Activated B cell treated with CpG ODN at 0.5 μM for 24 hours (primary cell): Measurements from ENCODE around the gene AAMDC. TPM values are rescaled to one million over a fixed set of nuclear protein-coding genes. Genes with fewer than 3 reads are reported as not detected.
"Not testable (repeated sequence)": the region's sequence is repeated elsewhere in the genome, so short reads cannot be mapped to it uniquely, and the experiment has no call there.

Source experiments
- ATAC-seq: fragments of 200-7000 bp; cut with Tn5 transposase; one replicate; pipeline ENCODE4 v1.10.0; 2021; ENCODE audit warnings: low read depth, mild to moderate bottlenecking, moderate library complexity
- CTCF ChIA-PET: fragments of 350-600 bp; sonication (Branson Sonifier 250); formaldehyde crosslinking; loops from one replicate; lab custom pipeline; 2021; ENCODE audit warnings: antibody characterized with exemption; lab: Charles Lee
- POLR2A ChIA-PET: fragments of 350-600 bp; sonication (Branson Sonifier 250); formaldehyde crosslinking; loops from one replicate; lab custom pipeline; 2021; ENCODE audit warnings: antibody characterized with exemption; lab: Charles Lee
- DNase-seq: peaks from one replicate; pipeline ENCODE4 v3.0.0; 2022
- H3K27ac Mint-ChIP-seq: one replicate; pipeline ENCODE4 v1.8.0; 2020; ENCODE audit warnings: mixed read lengths
- H3K27me3 Mint-ChIP-seq: one replicate; pipeline ENCODE4 v1.8.0; 2021; ENCODE audit warnings: mixed read lengths
- H3K36me3 Mint-ChIP-seq: one replicate; pipeline ENCODE4 v1.8.0; 2021; ENCODE audit warnings: low read depth, mixed read lengths
- H3K4me1 Mint-ChIP-seq: one replicate; pipeline ENCODE4 v1.8.0; 2021; ENCODE audit warnings: mixed read lengths
- H3K4me3 Mint-ChIP-seq: one replicate; pipeline ENCODE4 v1.8.0; 2020; ENCODE audit warnings: mild to moderate bottlenecking, mixed read lengths
- H3K9me3 Mint-ChIP-seq: one replicate; pipeline ENCODE4 v1.8.0; 2020; ENCODE audit warnings: mixed read lengths
- CTCF ChIP-seq: fragments of 200-600 bp; IDR thresholded peaks from one replicate; pipeline ENCODE4 v1.8.0; 2022; ENCODE audit warnings: antibody characterized with exemption, mild to moderate bottlenecking
- intact Hi-C: fragments of 100-400 bp; cut with micrococcal nuclease; formaldehyde crosslinking; loops from one replicate; pipeline ENCODE4 v1.15.1; 2024
- total RNA-seq: library from RNA; stranded (reverse); gene quantifications from 2 replicates; pipeline ENCODE4 v1.2.3, GENCODE V29; 2022

Gene AAMDC
- total RNA-seq, 1 donor from 2014 or later = 3.8 TPM

GRCh38 chr11:77819411-77819920 is 1.5 kb upstream of the AAMDC start:
- no peaks in the 10 kb centered on the region for H3K27me3 Mint-ChIP-seq
- POLR2A ChIA-PET = interaction anchor here (1.0 to 3.7 kb wide), 3 partner anchors 175 to 755 kb away, joined by 3 to 23 read pairs (median 6); partner anchors contain the start of genes ALG8 and INTS4
- CTCF ChIA-PET = interaction anchor here (1.0 kb wide), 1 partner anchor 176 kb away, joined by 3 read pairs; no protein-coding TSS in a partner anchor
- no peak for TF ChIP-seq CTCF
- H3K9me3 Mint-ChIP-seq = peaks cover 3% of the 10 kb centered on the region
- peaks cover 43% of the 10 kb centered on the region for H3K4me1 Mint-ChIP-seq
- peak; percentile 69 for DNase-seq
- peak overlapping the region; percentile 91 for H3K27ac Mint-ChIP-seq
- peak overlapping the region; percentile 97 for H3K4me3 Mint-ChIP-seq
- ATAC-seq = peak; percentile 59
- intact Hi-C loops = loop anchor here (1.0 to 5.0 kb wide), 2 partner anchors 37 to 182 kb away; partner anchors contain the start of gene CLNS1A
- H3K36me3 Mint-ChIP-seq = peaks cover 15% of the 10 kb centered on the region

- intact Hi-C loops = loop anchor here (1.0 to 10.0 kb wide), 8 partner anchors 38 to 775 kb away; partner anchors contain the start of genes ALG8, CLNS1A, INTS4 and KCTD21
- POLR2A ChIA-PET = interaction anchor here (1.0 to 3.7 kb wide), 3 partner anchors 175 to 754 kb away, joined by 3 to 23 read pairs (median 6); partner anchors contain the start of genes ALG8 and INTS4
- Mint-ChIP-seq H3K27ac (peak overlapping the region; percentile 93), H3K4me1 (peaks cover 39% of the 10 kb centered on the region), H3K9me3 (no peaks in the 10 kb centered on the region), H3K4me3 (peak overlapping the region; percentile 97), H3K27me3 (no peaks in the 10 kb centered on the region), H3K36me3 (peaks cover 15% of the 10 kb centered on the region)
- ATAC-seq (peak; percentile 1), DNase-seq (no peak)
- CTCF ChIA-PET = interaction anchor here (1.0 kb wide), 1 partner anchor 175 kb away, joined by 3 read pairs; no protein-coding TSS in a partner anchor
- no peak for TF ChIP-seq CTCF
Measured at GRCh38 chr11:77819921-77820564, 901 bp upstream of the AAMDC start.

GRCh38 chr11:77821349-77821851 is 456 bp downstream of the AAMDC start:
- no peak for ATAC-seq
- peak; percentile 17 for DNase-seq
- Mint-ChIP-seq H3K4me3 (peak overlapping the region; percentile 97), H3K27me3 (no peaks in the 10 kb centered on the region), H3K9me3 (no peaks in the 10 kb centered on the region), H3K27ac (peak overlapping the region; percentile 93), H3K36me3 (peaks cover 15% of the 10 kb centered on the region), H3K4me1 (peaks cover 32% of the 10 kb centered on the region)
- no peak for TF ChIP-seq CTCF
- CTCF ChIA-PET = no interaction called here
- POLR2A ChIA-PET = interaction anchor here (3.7 kb wide), 1 partner anchor 173 kb away, joined by 23 read pairs; the partner anchor contains the start of gene INTS4
- intact Hi-C loops = loop anchor here (2.0 to 10.0 kb wide), 3 partner anchors 316 to 777 kb away; partner anchors contain the start of genes ALG8 and NARS2

GRCh38 chr11:77822126-77822525 is 1.2 kb downstream of the AAMDC start:
- DNase-seq, H3K4me3 Mint-ChIP-seq, H3K27ac Mint-ChIP-seq, H3K9me3 Mint-ChIP-seq, ATAC-seq, CTCF ChIA-PET, H3K27me3 Mint-ChIP-seq: not testable (repeated sequence)
- Mint-ChIP-seq H3K36me3 (peaks cover 15% of the 10 kb centered on the region), H3K4me1 (peaks cover 26% of the 10 kb centered on the region)
- POLR2A ChIA-PET = interaction anchor here (3.7 kb wide), 1 partner anchor 173 kb away, joined by 23 read pairs; the partner anchor contains the start of gene INTS4
- intact Hi-C loops = loop anchor here (5.0 to 10.0 kb wide), 2 partner anchors 315 to 777 kb away; partner anchors contain the start of gene ALG8

GRCh38 chr11:77823775-77824174 is 2.8 kb downstream of the AAMDC start:
- ChIA-PET POLR2A (no interaction called here), CTCF (no interaction called here)
- no peak overlapping the region for H3K27ac Mint-ChIP-seq
- peaks cover 14% of the 10 kb centered on the region for H3K4me1 Mint-ChIP-seq
- peaks cover 15% of the 10 kb centered on the region for H3K36me3 Mint-ChIP-seq
- H3K27me3 Mint-ChIP-seq = no peaks in the 10 kb centered on the region
- ATAC-seq (no peak), DNase-seq (no peak)
- no peak for TF ChIP-seq CTCF
- intact Hi-C loops = loop anchor here (5.0 to 10.0 kb wide), 2 partner anchors 314 to 779 kb away; partner anchors contain the start of gene ALG8
- no peak overlapping the region for H3K4me3 Mint-ChIP-seq
- no peaks in the 10 kb centered on the region for H3K9me3 Mint-ChIP-seq
